ENCODE results near the gene PLEKHG4B. TPM values are rescaled to one million over a fixed set of nuclear protein-coding genes. Genes with fewer than 3 reads are reported as not detected.
A peak's percentile ranks its signal among the peaks of the same experiment; 100 is the strongest.

The PLEKHG4B gene
- total and polyA plus RNA-seq, 2 donors from 2014 or later, result 0.13 to 0.37 TPM

DNA sequence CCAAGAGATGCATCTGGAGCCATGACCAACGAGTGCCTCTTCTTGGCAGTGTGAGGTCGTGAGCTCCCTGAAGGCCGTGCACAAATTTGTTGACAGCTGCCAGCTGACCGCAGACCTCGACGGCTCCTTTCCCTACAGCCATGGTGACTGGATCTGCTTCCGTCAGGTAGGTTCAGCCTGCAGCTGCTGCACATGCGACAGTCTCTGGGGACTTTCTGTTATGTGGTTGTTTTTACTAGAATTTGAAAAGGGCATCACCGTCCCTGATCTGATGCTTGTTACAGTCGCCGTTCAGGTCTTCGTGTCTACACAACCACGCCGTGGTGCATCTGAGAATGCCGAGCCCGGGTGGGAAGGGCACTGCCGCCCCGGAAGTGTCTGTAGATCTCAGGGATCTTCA, 62.9 kb downstream of the PLEKHG4B start:
- FAIRE-seq (no peak), DNase-seq (peak in 2 of 5 donors; percentile 22 to 37)
- Histone ChIP-seq H3K4me1 (ENCODE audit: control insufficient read depth in 2 of 3, insufficient read depth in 2 of 3, low read depth in 1 of 3, low read length in 3 of 3) (no peaks in the 10 kb centered on the region), H3K27ac (ENCODE audit: low read depth in 2 of 2, low read length in 2 of 2) (no peak overlapping the region), H3K36me3 (ENCODE audit: control insufficient read depth in 2 of 3, insufficient read depth in 3 of 3, low read length in 3 of 3) (no peaks in the 10 kb centered on the region), H3K9ac (ENCODE audit: low read length in 3 of 3) (no peak overlapping the region), H3K27me3 (ENCODE audit: control insufficient read depth, insufficient read depth, low read length) (no peaks in the 10 kb centered on the region), H3K9me3 (ENCODE audit: control insufficient read depth in 2 of 3, insufficient read depth in 1 of 3, low read length in 3 of 3) (no peaks in the 10 kb centered on the region), H3K4me3 (ENCODE audit: low read length in 3 of 3) (no peak overlapping the region)
- TF ChIP-seq, protein P1, sequence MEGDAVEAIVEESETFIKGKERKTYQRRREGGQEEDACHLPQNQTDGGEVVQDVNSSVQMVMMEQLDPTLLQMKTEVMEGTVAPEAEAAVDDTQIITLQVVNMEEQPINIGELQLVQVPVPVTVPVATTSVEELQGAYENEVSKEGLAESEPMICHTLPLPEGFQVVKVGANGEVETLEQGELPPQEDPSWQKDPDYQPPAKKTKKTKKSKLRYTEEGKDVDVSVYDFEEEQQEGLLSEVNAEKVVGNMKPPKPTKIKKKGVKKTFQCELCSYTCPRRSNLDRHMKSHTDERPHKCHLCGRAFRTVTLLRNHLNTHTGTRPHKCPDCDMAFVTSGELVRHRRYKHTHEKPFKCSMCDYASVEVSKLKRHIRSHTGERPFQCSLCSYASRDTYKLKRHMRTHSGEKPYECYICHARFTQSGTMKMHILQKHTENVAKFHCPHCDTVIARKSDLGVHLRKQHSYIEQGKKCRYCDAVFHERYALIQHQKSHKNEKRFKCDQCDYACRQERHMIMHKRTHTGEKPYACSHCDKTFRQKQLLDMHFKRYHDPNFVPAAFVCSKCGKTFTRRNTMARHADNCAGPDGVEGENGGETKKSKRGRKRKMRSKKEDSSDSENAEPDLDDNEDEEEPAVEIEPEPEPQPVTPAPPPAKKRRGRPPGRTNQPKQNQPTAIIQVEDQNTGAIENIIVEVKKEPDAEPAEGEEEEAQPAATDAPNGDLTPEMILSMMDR (IDR thresholded peaks at IDR 0.05; ENCODE audit: borderline replicate concordance, extremely low read depth, insufficient read depth), result no peak
- intact Hi-C loops (cut with DNase I), result no loop called here

DNA sequence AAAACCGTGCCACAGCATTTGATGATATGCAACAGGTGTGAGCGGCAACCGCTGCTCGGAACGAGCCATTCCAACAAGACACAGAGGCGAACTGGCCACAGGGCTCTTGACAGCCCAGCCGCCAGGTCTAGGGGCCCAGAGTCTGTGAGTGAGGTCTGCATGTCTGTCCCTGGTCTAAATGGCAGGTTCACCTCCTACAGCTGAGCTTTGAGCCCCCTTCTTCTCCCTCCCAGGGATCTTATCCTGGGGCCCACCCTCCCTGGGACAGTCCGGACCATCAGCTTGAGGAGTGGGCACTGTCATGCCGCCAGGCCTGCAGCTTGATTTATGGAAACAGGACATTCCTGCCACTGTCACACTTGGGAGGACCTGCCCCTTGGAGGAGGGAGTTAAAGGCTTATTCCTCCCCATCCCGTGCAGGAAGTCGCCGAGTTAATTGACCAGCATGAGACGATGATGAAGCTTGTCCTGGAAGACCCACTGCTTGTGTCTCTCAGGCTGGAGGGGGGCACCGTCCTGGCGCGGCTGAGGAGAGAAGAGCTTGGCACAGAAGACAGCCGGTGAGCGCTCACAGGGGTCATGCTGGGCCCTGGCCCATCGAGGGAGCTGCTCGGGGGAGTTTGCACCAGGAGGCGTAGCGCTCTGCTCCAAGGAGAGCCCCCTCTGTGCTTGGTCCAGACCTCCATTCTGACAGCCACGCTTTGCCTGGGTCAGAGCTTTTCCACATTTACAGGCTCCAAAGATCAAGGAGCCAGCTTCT, 63.9 kb downstream of the PLEKHG4B start:
- Histone ChIP-seq H3K36me3 (ENCODE audit: control insufficient read depth in 2 of 3, insufficient read depth in 3 of 3, low read length in 3 of 3) (no peaks in the 10 kb centered on the region), H3K27ac (ENCODE audit: low read depth in 2 of 2, low read length in 2 of 2) (no peak overlapping the region), H3K4me1 (ENCODE audit: control insufficient read depth in 2 of 3, insufficient read depth in 2 of 3, low read depth in 1 of 3, low read length in 3 of 3) (no peaks in the 10 kb centered on the region), H3K4me3 (ENCODE audit: low read length in 3 of 3) (no peak overlapping the region), H3K9ac (ENCODE audit: low read length in 3 of 3) (no peak overlapping the region), H3K9me3 (ENCODE audit: control insufficient read depth in 2 of 3, insufficient read depth in 1 of 3, low read length in 3 of 3) (no peaks in the 10 kb centered on the region), H3K27me3 (ENCODE audit: control insufficient read depth, insufficient read depth, low read length) (no peaks in the 10 kb centered on the region)
- FAIRE-seq (no peak), DNase-seq (peak; percentile 52 to 84 (median 74))
- TF ChIP-seq, protein P1 (IDR thresholded peaks at IDR 0.05; ENCODE audit: borderline replicate concordance, extremely low read depth, insufficient read depth), result no peak
- intact Hi-C loops (cut with DNase I), result no loop called here

DNA sequence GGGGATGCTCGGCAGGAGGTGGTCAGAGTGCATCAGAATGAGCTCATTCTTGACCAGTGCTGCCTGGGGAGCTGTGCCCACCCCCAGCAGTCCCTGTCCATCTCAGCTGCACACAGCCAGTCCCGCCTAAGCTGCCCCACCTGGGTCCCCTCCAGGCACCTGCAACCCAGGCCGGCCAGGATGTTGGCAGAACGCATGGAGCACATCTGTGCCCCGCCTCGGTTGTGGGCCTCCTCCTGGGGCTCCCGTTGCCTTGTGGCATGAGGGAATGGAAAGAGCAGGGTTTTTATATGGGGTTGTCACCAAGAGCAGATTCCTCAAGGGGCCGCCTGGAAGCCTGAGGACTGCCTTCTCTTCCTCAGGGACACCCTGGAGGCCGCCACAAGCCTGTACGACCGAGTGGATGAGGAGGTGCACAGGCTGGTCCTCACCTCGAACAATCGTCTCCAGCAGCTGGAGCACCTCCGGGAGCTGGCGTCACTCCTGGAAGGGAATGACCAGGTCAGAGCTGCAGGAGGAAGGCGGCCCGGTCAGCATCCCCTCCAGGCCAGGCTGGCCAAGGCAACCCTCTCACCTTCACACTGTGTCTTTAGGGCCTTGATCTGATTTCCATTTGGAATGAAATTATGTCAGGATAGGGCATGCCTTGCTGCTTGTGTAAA, 64.6 kb downstream of the PLEKHG4B start:
- Histone ChIP-seq H3K4me3 (ENCODE audit: low read length in 3 of 3) (no peak overlapping the region), H3K9ac (ENCODE audit: low read length in 3 of 3) (no peak overlapping the region), H3K4me1 (ENCODE audit: control insufficient read depth in 2 of 3, insufficient read depth in 2 of 3, low read depth in 1 of 3, low read length in 3 of 3) (no peaks in the 10 kb centered on the region), H3K9me3 (ENCODE audit: control insufficient read depth in 2 of 3, insufficient read depth in 1 of 3, low read length in 3 of 3) (no peaks in the 10 kb centered on the region), H3K27ac (ENCODE audit: low read depth in 2 of 2, low read length in 2 of 2) (no peak overlapping the region), H3K36me3 (ENCODE audit: control insufficient read depth in 2 of 3, insufficient read depth in 3 of 3, low read length in 3 of 3) (no peaks in the 10 kb centered on the region), H3K27me3 (ENCODE audit: control insufficient read depth, insufficient read depth, low read length) (no peaks in the 10 kb centered on the region)
- FAIRE-seq (no peak), DNase-seq (peak in 1 of 5 donors; percentile 52)
- TF ChIP-seq, protein P1 (IDR thresholded peaks at IDR 0.05; ENCODE audit: borderline replicate concordance, extremely low read depth, insufficient read depth), result no peak
- intact Hi-C loops (cut with DNase I), result no loop called here
